HUES6 (cell line): Measurements from ENCODE around the gene WDFY4.

Source experiments
- H3K27ac ChIP-seq: 2 replicates; pipeline ENCODE4 v1.7.0; 2013; ENCODE audit warnings: low read depth, mild to moderate bottlenecking, low read length, inconsistent platforms
- H3K27me3 ChIP-seq: 2 replicates; pipeline ENCODE4 v1.6.1; 2013; ENCODE audit warnings: low read length; ENCODE audit not compliant: control insufficient read depth, insufficient read depth
- H3K36me3 ChIP-seq: 2 replicates; pipeline ENCODE4 v1.6.1; 2013; ENCODE audit warnings: low read length; ENCODE audit not compliant: control insufficient read depth, insufficient read depth
- H3K4me1 ChIP-seq: 2 replicates; pipeline ENCODE4 v1.6.1; 2013; ENCODE audit warnings: low read length; ENCODE audit not compliant: control insufficient read depth, insufficient read depth
- H3K4me3 ChIP-seq: 2 replicates; pipeline ENCODE4 v1.5.1; 2013; ENCODE audit warnings: low read depth, low read length
- H3K9ac ChIP-seq: one replicate; pipeline ENCODE4 v1.6.1; 2013; ENCODE audit warnings: mild to moderate bottlenecking, low read length
- H3K9me3 ChIP-seq: 2 replicates; pipeline ENCODE4 v1.6.1; 2013; ENCODE audit warnings: low read depth, low read length; ENCODE audit not compliant: control insufficient read depth, insufficient read depth

The WDFY4 gene

DNA sequence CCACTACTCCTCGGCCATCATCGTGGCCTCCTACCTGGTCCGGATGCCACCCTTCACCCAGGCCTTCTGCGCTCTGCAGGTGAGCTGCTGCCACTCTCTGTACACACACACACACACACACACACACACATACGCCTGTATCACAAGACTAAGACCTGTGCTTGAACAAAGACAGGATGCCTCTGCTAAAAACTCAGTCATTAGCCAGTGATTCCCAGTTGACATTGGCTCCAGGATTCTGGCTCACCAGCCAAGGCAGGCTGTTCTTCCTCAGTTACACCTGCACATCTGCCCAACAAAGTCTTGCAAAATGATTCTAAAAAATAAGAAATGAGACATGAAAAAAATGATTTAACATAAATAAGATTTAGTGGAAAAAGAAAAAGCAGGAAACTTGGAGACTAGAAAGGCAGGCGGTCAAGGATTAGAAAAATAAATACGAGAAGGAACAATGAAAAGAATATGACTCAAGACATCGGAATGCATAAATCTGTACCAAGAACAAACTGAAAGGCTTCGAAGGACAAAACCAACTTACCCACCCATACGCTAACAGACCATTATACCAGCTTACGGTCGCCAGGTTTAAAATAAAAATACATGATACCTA, 262.3 kb downstream of the WDFY4 start:
- no peaks in the 10 kb centered on the region; the same call in 1 of the 2 replicates for H3K4me1 ChIP-seq
- H3K4me3 ChIP-seq, result no peak overlapping the region
- H3K27me3 ChIP-seq, result no peaks in the 10 kb centered on the region; the same call in 1 of the 2 replicates
- H3K36me3 ChIP-seq, result no peaks in the 10 kb centered on the region
- no peaks in the 10 kb centered on the region for H3K9me3 ChIP-seq
- no peak overlapping the region for H3K27ac ChIP-seq
- H3K9ac ChIP-seq, result no peak overlapping the region

DNA sequence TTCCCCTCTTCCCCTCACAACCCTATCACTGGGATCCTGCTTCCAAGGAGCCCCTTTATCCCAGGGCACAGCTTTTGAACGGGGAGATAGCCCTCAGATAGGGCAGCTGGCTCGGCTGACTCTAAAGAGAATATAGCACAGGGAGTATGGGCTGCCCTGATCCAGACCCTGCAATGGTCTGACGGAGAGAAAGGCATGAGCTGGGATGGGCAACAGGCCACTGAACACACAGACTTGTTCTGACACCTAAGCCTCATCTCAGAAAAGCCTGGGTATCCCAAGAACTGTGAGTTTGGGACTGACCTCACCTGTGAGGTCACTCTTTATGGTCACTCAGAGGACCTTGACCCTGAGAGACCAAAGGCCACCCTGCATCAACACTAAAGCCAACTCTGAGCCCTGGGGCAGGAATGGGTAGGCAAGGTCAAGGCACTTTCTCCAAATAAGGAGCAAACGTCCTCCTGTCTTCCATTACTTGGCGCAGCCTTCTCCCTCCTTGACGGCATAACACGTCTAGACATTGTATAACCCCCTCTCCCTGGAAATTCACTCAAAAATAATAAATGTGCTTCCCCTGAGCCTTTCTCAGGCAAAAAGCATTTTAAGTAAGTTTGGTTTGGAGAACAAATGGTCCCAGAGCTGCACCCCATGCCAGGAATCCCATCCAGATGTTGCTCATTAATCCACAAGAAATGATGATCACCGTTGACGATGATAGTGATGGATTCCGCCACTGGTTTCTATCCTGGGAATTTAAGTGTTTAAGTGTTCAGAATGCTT, 263.2 kb downstream of the WDFY4 start:
- no peaks in the 10 kb centered on the region; the same call in 1 of the 2 replicates for H3K27me3 ChIP-seq
- H3K4me3 ChIP-seq, result no peak overlapping the region
- H3K36me3 ChIP-seq, result no peaks in the 10 kb centered on the region
- H3K9ac ChIP-seq, result no peak overlapping the region
- no peak overlapping the region for H3K27ac ChIP-seq
- H3K4me1 ChIP-seq, result no peaks in the 10 kb centered on the region; the same call in 1 of the 2 replicates
- H3K9me3 ChIP-seq, result no peaks in the 10 kb centered on the region

DNA sequence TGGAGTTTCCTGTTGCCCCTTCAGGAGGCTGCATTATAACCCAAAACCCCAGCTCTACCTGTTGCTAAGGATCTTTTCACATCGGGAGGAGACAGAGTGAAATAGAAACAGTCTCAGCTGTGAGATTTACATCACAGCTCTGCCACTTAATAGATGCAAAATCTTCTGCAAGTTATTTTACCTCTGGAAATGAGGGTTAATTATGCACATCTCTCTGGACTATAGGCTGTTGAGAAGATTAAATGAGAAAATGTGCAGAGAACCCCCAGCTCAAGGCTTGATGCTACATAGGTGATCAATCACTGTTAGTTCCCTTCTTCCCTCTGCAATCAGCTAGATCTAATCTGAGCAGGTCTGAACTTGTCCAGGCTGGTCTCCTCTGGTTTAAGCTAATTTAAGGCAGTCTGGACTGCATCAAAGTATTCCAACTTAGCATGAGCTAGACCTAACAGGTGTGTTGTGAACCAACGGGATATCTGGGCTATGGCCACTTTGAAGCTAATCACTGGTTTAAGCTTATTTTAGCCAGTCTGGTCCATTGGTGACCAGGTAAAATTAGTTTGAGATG, 263.9 kb downstream of the WDFY4 start:
- H3K27me3 ChIP-seq, result no peaks in the 10 kb centered on the region; the same call in 1 of the 2 replicates
- H3K36me3 ChIP-seq, result no peaks in the 10 kb centered on the region
- no peaks in the 10 kb centered on the region; the same call in 1 of the 2 replicates for H3K4me1 ChIP-seq
- H3K4me3 ChIP-seq, result no peak overlapping the region
- H3K9ac ChIP-seq, result no peak overlapping the region
- H3K9me3 ChIP-seq, result no peaks in the 10 kb centered on the region
- no peak overlapping the region for H3K27ac ChIP-seq

DNA sequence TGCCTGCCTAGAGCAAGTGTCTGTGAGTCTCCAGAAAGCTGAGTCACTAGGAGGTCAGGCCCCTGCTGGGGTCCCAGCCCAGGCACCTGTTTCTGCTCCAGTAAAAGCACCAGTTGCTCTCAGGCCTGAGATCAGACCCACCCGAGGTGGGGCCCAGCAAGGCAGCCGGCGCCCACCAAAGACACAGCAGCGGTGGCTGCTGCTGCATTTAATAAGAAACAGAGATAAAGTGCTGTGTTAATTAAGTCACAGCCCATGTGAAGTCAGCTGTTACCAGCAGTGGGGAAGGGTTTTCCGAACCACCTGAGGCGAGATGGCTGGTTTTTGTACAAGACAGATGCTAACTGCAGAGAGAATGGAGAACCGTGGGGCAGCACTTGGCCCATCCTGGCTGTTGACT, 267.0 kb downstream of the WDFY4 start:
- no peaks in the 10 kb centered on the region for H3K4me1 ChIP-seq
- no peaks in the 10 kb centered on the region for H3K9me3 ChIP-seq
- H3K9ac ChIP-seq, result no peak overlapping the region
- no peak overlapping the region for H3K27ac ChIP-seq
- H3K36me3 ChIP-seq, result no peaks in the 10 kb centered on the region
- no peaks in the 10 kb centered on the region; the same call in 1 of the 2 replicates for H3K27me3 ChIP-seq
- H3K4me3 ChIP-seq, result no peak overlapping the region

DNA sequence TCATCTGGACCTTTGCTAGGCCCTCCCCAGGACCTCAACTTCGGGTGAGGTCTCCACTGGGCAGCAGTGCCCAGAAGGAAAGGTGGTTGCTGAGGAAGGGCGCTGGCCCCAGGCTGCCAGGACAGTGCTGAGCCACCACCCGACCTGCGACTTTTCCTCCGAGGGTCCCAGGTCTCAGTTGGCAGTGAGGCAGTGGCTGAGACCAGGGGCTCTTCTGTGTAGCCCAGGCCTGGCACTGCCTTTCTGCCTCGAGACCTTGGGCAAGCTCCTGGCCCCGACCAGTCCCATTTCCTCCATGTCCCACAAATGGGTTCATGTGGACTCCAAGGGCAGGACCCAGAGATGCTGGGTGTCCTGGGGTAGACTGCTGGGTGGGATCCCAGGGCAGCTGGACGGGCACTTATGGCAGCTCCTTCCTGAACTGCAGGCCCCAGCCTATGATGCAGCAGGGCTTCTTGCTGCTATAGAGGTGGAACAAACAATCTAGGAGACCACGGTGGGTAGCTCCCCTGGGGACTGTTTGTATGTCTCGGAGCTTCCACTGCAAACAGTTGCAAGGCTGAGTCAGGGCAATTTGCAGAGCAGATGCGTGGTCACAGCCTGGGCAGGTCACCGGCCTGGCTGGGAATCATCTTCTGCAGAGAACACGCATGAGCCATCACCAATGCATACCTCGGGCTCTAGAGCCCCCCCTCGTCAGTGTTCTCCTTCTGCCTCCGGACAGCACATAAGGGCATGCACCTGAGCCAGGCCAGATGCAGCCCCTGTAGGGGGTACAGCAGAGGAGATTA, 272.9 kb downstream of the WDFY4 start:
- Histone ChIP-seq H3K4me3 (no peak overlapping the region), H3K9me3 (no peaks in the 10 kb centered on the region), H3K4me1 (no peaks in the 10 kb centered on the region), H3K27ac (no peak overlapping the region), H3K36me3 (no peaks in the 10 kb centered on the region), H3K27me3 (no peaks in the 10 kb centered on the region; the same call in 1 of the 2 replicates), H3K9ac (no peak overlapping the region)

DNA sequence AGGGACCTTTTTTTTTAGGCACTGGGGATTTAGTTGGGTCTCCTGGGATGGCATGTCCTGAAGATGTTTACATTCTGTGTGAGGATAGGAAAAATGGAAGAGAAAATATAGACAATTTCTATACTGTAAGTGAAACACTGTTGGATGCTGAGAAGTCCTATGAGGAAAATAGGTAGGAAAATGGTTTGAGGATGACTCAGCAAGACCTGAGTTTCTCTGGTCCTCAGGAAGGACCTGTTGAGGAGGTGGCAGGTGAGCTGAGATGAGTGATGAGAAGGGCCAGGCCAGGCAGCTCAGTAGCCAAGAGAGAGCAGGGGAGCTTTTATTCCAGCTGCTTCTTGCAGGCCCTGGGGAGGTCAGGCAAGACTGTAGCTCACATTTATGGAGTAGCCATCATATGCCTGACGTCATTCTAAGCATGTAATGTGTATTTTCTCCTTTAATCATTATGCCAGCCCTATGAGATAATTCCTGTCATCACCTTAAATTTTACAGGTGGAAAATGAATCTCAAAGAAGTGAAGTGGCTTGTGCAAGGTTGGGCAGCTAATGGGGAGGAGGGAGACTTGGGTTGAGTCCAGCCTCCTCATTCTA, 274.0 kb downstream of the WDFY4 start:
- Histone ChIP-seq H3K4me1 (no peaks in the 10 kb centered on the region), H3K4me3 (no peak overlapping the region), H3K9me3 (no peaks in the 10 kb centered on the region), H3K27ac (no peak overlapping the region), H3K36me3 (no peaks in the 10 kb centered on the region), H3K9ac (no peak overlapping the region), H3K27me3 (no peaks in the 10 kb centered on the region; the same call in 1 of the 2 replicates)

DNA sequence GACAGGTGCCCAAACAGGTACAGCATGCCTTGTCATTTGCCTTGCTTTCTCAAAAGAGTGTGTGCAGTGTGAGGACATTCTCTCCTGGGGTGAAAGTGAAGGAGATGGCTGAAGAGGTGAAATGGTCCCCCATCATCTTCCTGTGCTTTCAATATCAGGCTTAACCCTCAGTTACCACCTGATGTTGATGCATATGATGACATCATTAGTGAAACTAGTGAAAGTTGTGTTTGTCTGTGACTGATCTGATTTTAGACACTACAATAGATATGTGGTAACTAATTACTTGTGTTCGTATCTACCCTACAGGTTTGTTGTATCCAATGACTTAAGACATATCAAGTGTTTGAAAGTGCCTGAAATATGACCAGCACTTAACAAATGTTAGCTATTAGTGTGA, 279.4 kb downstream of the WDFY4 start:
- H3K9me3 ChIP-seq, result no peaks in the 10 kb centered on the region
- H3K27me3 ChIP-seq, result no peaks in the 10 kb centered on the region; the same call in 1 of the 2 replicates
- H3K4me1 ChIP-seq, result no peaks in the 10 kb centered on the region
- no peak overlapping the region for H3K9ac ChIP-seq
- no peak overlapping the region for H3K27ac ChIP-seq
- no peak overlapping the region for H3K4me3 ChIP-seq
- H3K36me3 ChIP-seq, result no peaks in the 10 kb centered on the region

DNA sequence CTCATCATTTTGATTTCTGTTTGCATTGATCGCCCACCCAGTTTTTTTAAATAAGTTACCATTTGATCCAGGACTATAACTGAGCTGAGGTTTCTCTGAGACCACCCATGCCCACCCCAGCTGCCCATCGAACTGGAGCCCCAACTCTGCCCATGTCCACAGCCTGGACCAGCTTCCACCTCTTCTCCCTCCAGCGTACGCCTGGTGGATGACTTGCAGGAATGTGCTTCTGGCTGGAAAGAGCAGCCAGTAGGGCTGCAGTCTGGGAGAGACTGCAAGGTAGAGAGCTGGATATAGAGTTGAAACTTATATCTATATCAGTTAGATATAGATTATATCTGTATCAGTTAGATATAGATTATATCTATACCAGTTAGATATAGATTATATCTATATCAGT, 280.8 kb downstream of the WDFY4 start:
- no peak overlapping the region for H3K27ac ChIP-seq
- H3K9me3 ChIP-seq, result no peaks in the 10 kb centered on the region
- H3K9ac ChIP-seq, result no peak overlapping the region
- H3K27me3 ChIP-seq, result no peaks in the 10 kb centered on the region; the same call in 1 of the 2 replicates
- H3K4me3 ChIP-seq, result no peak overlapping the region
- no peaks in the 10 kb centered on the region for H3K36me3 ChIP-seq
- H3K4me1 ChIP-seq, result no peaks in the 10 kb centered on the region

DNA sequence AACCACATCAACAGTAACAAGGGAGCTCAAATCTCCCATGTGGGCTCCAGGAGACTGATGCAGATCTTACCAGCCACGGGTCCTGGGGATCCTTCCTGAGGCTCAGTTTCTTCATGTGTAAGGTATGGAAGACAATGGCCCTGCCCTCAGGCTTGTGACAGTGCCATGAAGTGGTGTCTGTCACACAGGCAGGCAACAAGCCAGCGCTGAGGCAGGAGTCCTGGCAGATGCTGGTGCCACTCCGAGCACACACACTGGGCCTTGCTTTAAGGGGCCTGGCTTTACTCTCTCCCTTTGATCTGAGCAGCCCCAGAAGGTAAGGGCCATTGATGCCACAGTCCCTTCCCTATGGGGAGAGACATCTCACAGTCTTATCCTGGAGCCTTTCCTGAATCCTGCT, 283.4 kb downstream of the WDFY4 start:
- Histone ChIP-seq H3K4me1 (no peaks in the 10 kb centered on the region), H3K4me3 (no peak overlapping the region), H3K27ac (no peak overlapping the region), H3K36me3 (no peaks in the 10 kb centered on the region), H3K9ac (no peak overlapping the region), H3K27me3 (no peaks in the 10 kb centered on the region), H3K9me3 (no peaks in the 10 kb centered on the region)

DNA sequence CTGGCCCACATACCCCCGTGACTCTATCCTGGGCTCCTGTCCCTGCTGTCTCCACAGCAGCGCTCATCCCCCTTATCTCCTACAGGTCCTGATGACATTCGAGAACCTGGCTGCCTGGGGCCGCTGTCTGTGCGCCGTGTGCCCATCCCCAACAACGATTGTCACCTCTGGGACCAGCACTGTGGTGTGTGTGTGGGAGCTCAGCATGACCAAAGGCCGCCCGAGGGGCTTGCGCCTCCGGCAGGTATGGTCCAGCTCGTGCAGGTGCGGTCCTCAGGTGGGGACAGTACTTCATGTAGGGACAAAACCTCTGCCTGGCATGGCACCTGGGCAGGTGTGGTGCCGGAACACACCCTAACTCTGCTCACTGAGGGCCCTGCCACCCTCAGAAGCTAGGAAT, 285.4 kb downstream of the WDFY4 start:
- Histone ChIP-seq H3K27ac (no peak overlapping the region), H3K27me3 (no peaks in the 10 kb centered on the region), H3K4me1 (no peaks in the 10 kb centered on the region), H3K9me3 (no peaks in the 10 kb centered on the region), H3K4me3 (no peak overlapping the region), H3K9ac (no peak overlapping the region), H3K36me3 (no peaks in the 10 kb centered on the region)
